ENCODE data around the gene NOPCHAP1. TPM values are rescaled to one million over a fixed set of nuclear protein-coding genes. Genes with fewer than 3 reads are reported as not detected.
A peak's percentile ranks its signal among the peaks of the same experiment; 100 is the strongest.
"Not testable (repeated sequence)": the region's sequence is repeated elsewhere in the genome, so short reads cannot be mapped to it uniquely, and the experiment has no call there.

Gene NOPCHAP1
- total RNA-seq: 11.5 TPM
- long read RNA-seq, full-length matches to known transcripts: 5 of 7 reads
- long read RNA-seq, partial matches to known transcripts: 1 of 7 reads
- long read RNA-seq, other reads (novel, unspliced or antisense): 1 of 7 reads

- peak; percentile 100 for ATAC-seq
- peaks cover 11% of the 10 kb centered on the region for H3K4me1 ChIP-seq
- peak within 1 kb of the TSS; percentile 85 for H3K27ac ChIP-seq
- H3K36me3 ChIP-seq: peaks cover 20% of the 10 kb centered on the region
- peak within 1 kb of the TSS; percentile 99 for H3K4me3 ChIP-seq
- H3K9me3 ChIP-seq: no peaks in the 10 kb centered on the region
- TF ChIP-seq, protein P1, sequence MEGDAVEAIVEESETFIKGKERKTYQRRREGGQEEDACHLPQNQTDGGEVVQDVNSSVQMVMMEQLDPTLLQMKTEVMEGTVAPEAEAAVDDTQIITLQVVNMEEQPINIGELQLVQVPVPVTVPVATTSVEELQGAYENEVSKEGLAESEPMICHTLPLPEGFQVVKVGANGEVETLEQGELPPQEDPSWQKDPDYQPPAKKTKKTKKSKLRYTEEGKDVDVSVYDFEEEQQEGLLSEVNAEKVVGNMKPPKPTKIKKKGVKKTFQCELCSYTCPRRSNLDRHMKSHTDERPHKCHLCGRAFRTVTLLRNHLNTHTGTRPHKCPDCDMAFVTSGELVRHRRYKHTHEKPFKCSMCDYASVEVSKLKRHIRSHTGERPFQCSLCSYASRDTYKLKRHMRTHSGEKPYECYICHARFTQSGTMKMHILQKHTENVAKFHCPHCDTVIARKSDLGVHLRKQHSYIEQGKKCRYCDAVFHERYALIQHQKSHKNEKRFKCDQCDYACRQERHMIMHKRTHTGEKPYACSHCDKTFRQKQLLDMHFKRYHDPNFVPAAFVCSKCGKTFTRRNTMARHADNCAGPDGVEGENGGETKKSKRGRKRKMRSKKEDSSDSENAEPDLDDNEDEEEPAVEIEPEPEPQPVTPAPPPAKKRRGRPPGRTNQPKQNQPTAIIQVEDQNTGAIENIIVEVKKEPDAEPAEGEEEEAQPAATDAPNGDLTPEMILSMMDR (IDR thresholded peaks at IDR 0.05): no peak
- DNase-seq: peak; percentile 96
- no peaks in the 10 kb centered on the region for H3K27me3 ChIP-seq
- intact Hi-C loops (cut with DNase I): no loop called here
Observed at GRCh38 chr12:104986022-104986941, at the start of gene NOPCHAP1. NOPCHAP1 (plus strand) TSS chr12:104986316; CDS start chr12:104986353, 37 bp downstream.

DNA sequence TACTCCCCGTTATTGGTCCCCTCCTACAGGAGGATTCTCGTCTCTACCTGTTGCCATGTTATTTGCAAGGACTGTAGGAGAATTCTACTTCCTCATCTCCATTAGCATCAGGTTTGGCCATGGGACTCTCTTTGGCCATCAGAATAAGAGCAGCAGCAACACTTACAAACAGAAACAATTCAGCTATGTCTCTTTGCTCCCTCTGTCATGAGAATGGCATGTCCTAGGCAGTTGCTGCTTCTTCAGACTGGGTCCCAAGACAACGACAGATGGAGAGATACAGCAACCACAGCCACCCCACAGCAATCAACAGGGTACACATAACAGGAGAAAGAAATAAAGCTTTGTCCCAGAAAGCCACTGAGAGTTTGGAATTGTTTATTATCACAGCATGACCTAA is 47.7 kb upstream of the NOPCHAP1 start:
- DNase-seq (no peak), ATAC-seq (no peak)
- no peak overlapping the region for H3K4me3 ChIP-seq
- no peaks in the 10 kb centered on the region for H3K27me3 ChIP-seq
- H3K4me1 ChIP-seq: no peaks in the 10 kb centered on the region
- no peaks in the 10 kb centered on the region for H3K36me3 ChIP-seq
- H3K27ac ChIP-seq: no peak overlapping the region
- H3K9me3 ChIP-seq: no peaks in the 10 kb centered on the region
- intact Hi-C loops (cut with DNase I): no loop called here
- TF ChIP-seq, protein P1 (IDR thresholded peaks at IDR 0.05): no peak

- TF ChIP-seq, protein P1 (IDR thresholded peaks at IDR 0.05): no peak
- DNase-seq (no peak), ATAC-seq (no peak)
- Histone ChIP-seq H3K4me3 (no peak overlapping the region), H3K27me3 (no peaks in the 10 kb centered on the region), H3K27ac (no peak overlapping the region), H3K9me3 (no peaks in the 10 kb centered on the region), H3K4me1 (no peaks in the 10 kb centered on the region), H3K36me3 (no peaks in the 10 kb centered on the region)
- intact Hi-C loops (cut with DNase I): no loop called here
Observed at GRCh38 chr12:104939089-104939488, 47.0 kb upstream of the NOPCHAP1 start.

- no peaks in the 10 kb centered on the region for H3K4me1 ChIP-seq
- no peak for ATAC-seq
- H3K27me3 ChIP-seq: no peaks in the 10 kb centered on the region
- no peaks in the 10 kb centered on the region for H3K9me3 ChIP-seq
- DNase-seq: no peak
- no peaks in the 10 kb centered on the region for H3K36me3 ChIP-seq
- H3K4me3 ChIP-seq: no peak overlapping the region
- TF ChIP-seq, protein P1 (IDR thresholded peaks at IDR 0.05): no peak
- H3K27ac ChIP-seq: no peak overlapping the region
- intact Hi-C loops (cut with DNase I): no loop called here
Observed at GRCh38 chr12:104941454-104941853, 44.7 kb upstream of the NOPCHAP1 start.

DNA sequence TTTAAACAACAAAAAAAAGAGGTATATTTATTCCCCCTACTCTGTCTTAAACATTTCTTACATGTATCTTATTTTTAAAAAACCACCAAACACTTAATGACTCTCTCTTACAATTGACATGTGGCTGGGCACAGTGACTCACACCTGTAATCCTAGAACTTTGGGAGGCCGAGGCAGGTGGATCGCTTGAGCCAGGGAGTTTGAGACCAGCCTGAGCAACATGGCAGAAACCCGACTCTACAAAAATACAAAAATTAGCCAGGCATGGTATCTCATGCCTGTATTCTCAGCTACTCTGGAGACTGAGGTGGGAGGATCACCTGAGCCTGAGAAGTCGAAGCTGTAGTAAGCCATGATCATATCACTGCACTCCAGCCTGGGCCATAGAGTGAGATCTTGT is 44.0 kb upstream of the NOPCHAP1 start:
- intact Hi-C loops (cut with DNase I): no loop called here
- Histone ChIP-seq H3K36me3 (no peaks in the 10 kb centered on the region), H3K4me1 (no peaks in the 10 kb centered on the region), H3K4me3 (no peak overlapping the region), H3K27me3 (no peaks in the 10 kb centered on the region), H3K9me3 (no peaks in the 10 kb centered on the region), H3K27ac (no peak overlapping the region)
- ATAC-seq (no peak), DNase-seq (no peak)
- TF ChIP-seq, protein P1 (IDR thresholded peaks at IDR 0.05): no peak

DNA sequence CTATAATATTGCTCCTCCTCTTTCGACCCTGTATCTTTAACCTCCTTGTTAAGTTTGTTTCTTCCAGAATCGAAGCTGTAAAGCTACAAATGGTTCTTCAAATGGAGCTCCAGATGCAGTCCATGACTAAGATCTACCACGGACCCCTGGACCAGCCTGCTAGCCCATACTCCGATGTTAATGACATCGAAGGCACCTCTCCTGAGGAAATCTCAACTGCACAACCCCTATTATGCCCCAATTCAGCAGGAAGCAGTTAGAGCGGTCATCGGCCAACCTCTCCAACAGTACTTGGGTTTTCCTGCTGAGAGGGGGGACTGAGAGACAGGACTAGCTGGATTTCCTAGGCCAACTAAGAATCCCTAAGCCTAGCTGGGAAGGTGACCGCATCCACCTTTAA is 42.7 kb upstream of the NOPCHAP1 start:
- ATAC-seq: not testable (repeated sequence)

More for the DNA sequence above, 42.7 kb upstream of the NOPCHAP1 start:
- H3K4me1 ChIP-seq; intact Hi-C loops (cut with DNase I); H3K4me3 ChIP-seq; DNase-seq; H3K27me3 ChIP-seq; H3K9me3 ChIP-seq; H3K27ac ChIP-seq; H3K36me3 ChIP-seq: not testable (repeated sequence)

All from upper lobe of right lung (tissue), 1 donor.